ENCODE measurements around the gene ZNF878.

ZNF878 gene

GRCh38 chr19:12055784-12056183, 3.0 kb upstream of the ZNF878 start:
- TF ChIP-seq CTCF (IDR thresholded peaks at IDR 0.05; ENCODE audit: borderline replicate concordance, insufficient read depth, low read depth, low read length): no peak

GRCh38 chr19:12052091-12052496, 667 bp downstream of the ZNF878 start:
- peak overlapping the region; percentile 84 for H3K4me3 ChIP-seq (ENCODE audit: low read depth, low read length)
- no peak for TF ChIP-seq CTCF (IDR thresholded peaks at IDR 0.05; ENCODE audit: borderline replicate concordance, insufficient read depth, low read depth, low read length)

More at GRCh38 chr19:12055784-12056183, 3.0 kb upstream of the ZNF878 start:
- H3K4me3 ChIP-seq (ENCODE audit: low read depth, low read length): no peak overlapping the region

GRCh38 chr19:12047868-12048267, 4.9 kb downstream of the ZNF878 start:
- TF ChIP-seq CTCF (IDR thresholded peaks at IDR 0.05; ENCODE audit: borderline replicate concordance, insufficient read depth, low read depth, low read length): no peak
- no peak overlapping the region for H3K4me3 ChIP-seq (ENCODE audit: low read depth, low read length)

GRCh38 chr19:12043752-12044422, 8.9 kb downstream of the ZNF878 start:
- no peak for TF ChIP-seq CTCF (IDR thresholded peaks at IDR 0.05; ENCODE audit: borderline replicate concordance, insufficient read depth, low read depth, low read length)
- no peak overlapping the region for H3K4me3 ChIP-seq (ENCODE audit: low read depth, low read length)

GRCh38 chr19:12042893-12043292, 9.9 kb downstream of the ZNF878 start:
- no peak overlapping the region for H3K4me3 ChIP-seq (ENCODE audit: low read depth, low read length)
- no peak for TF ChIP-seq CTCF (IDR thresholded peaks at IDR 0.05; ENCODE audit: borderline replicate concordance, insufficient read depth, low read depth, low read length)

GRCh38 chr19:12035220-12036172, 17.3 kb downstream of the ZNF878 start, which contains the start of gene ZNF433:
Gene ZNF433 (minus strand): TSS chr19:12035679. CDS start chr19:12035539, 140 bp downstream.
- H3K4me3 ChIP-seq (ENCODE audit: low read depth, low read length): peak within 1 kb of the TSS; percentile 62

More at GRCh38 chr19:12035220-12036172, 17.3 kb downstream of the ZNF878 start, which contains the start of gene ZNF433:
- no peak for TF ChIP-seq CTCF (IDR thresholded peaks at IDR 0.05; ENCODE audit: borderline replicate concordance, insufficient read depth, low read depth, low read length)

Measured in GM12875 (cell line).